Stimulated activated CD8-positive, alpha-beta memory T cell treated with anti-CD3 and anti-CD28 coated beads, Interleukin-4, amount 100 ng/mL, for 24 hours (primary cell): Measurements from ENCODE around the gene SHOX.

Experiments used
- DNase-seq: peaks from one replicate; pipeline ENCODE4 v3.0.0-alpha.2; 2020; ENCODE audit warnings: low read depth

SHOX gene

DNA sequence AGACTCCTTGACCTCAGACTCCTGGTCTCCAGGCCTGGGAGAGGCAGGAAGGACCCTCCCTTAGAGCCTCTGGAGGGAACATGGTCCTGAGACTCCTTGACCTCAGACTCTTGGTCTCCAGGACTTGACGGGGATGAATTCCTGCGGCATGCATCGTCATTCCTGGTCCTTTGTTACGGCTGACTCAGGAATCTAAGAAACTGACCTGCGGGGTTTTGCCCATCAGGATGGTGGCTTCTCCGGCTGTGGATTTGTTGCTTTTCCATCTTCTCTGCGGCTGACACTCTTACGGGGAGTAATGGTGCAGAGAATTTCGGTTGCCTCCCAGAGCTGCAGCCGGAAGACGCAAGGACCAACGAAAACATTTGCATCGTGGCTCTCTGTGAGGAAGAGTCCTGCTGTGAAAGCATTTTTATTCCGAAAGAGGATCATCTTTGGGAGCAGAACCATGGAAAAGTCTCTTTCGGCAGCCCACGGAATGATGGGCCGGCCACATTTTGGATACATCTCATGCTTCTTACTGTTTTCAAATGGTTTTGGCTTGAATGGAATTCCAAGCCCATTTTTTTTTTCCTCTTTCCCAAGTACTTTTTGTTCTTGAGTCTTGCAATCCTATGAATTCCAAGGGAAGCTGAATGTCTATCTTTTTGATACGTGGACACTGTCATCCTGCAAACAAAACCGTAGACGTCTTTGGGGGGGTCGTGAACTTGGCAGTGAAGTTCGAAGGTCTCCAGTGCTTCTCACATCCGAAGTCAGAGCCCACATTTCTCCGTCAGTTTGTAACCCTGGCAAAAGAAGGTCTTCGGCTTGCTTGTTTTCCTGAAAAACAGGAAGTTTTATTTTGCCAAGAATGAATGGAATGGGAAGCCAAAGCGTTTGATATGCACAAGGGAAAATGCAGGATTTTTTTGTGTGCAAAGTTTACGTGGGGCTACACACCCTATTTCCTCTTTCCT is 36.5 kb downstream of the SHOX start:
- no peak for DNase-seq

DNA sequence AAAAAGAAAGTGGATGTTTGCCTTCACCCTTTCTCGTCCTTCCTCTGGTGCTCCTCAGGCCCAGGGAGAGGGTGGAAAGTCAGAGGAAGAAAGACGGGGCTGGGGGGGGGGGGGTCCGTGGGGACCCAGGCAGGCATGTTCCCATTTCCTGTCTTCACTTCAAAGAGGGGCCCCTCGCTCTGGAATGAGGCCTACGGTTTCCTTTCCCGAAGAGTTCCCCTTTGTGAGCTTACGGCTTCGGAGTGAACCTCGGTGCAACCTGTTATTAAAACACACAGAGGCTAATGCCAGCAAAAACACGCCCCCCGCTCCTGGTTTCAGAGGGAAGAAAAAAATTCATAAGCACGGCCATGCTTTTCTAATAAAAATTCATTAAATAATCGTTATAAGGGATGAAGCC is 40.1 kb downstream of the SHOX start:
- no peak for DNase-seq

DNA sequence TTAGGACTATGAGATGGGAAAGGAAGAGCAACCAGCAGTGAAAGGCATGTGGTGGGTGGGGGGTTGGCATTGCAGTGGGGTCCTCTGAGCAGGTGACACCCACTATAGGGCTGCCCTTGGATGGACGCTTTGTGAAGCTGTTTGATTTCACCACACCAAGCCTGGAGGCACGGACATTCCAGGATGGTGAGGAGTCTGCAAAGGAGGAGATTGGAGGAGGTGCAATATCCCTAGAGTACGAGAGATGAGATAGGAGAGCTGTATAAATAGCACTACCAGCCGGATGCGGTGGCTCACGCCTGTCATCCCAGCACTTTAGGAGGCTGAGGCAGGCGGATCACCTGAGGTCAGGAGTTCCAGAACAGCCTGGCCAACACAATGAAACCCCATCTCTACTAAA is 42.3 kb downstream of the SHOX start:
- DNase-seq: no peak

DNA sequence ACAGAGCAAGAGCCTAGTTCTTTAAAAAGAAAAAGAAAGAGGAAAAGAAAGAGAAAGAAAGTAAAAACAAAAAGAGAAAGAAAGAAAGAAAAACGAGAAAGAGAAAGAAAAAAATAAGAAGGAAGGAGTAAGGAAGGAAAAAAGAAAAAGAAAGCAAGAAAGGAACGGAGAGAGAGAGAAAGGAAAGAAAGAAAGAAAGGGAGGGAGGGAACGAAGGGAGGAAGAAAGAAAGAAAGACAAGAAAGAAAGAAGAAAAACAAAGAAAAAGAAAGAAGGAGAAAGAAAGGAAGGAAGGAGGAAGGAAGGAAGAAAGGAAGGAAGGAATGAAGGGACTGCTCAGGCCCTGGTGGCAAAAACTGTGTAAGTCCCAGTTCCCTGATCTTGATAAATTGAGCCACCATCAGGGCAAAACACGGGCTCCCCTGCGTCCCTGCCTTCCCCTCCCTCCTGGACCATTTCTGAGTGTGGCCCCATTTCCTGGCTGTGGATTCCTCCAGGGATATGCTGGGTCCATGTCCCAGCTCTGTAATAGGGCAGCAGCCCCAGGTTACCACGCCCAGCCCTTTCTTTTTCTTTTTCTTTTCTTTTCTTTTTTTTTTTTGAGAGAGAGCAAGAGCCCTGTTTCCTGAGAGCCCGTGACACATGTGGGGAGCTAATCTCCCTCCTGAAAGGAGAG is 44.8 kb downstream of the SHOX start:
- no peak for DNase-seq

DNA sequence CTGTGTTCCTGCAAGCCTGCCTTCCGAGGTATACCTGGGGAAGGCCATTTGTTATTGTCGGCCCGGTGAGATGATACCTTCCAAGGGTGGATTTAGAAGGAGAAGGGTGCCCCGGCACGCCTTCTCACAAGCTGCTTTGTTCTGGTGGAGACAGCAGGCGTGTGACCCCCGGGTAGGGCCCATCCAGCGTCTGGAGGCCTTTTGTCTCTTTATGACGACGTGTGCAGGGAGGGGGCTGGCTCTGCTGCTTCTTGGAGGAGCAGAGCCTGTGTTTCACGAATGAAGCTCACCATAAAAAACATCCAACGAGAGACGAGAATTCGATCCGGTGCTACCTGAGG is 45.3 kb downstream of the SHOX start:
- no peak for DNase-seq

DNA sequence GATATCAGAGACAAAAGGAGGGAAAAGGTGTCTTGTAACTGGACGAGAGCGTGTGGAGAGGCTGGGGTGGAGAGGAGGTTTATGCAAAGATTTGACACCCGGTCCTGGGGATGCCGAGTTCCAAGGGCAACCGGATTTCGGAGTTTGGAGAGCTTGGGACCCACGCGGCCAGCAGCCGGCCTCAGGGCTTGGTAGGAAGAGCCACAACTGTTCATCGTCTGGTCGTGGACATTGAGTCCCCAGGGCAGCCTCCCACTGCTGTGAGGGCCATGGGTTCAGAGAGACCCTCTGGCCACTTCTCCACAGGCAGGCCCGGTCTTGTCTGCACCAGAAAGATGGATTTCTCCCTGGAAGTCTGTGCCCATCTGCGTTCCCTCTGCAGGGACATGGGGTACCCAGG is 46.8 kb downstream of the SHOX start:
- DNase-seq: no peak

DNA sequence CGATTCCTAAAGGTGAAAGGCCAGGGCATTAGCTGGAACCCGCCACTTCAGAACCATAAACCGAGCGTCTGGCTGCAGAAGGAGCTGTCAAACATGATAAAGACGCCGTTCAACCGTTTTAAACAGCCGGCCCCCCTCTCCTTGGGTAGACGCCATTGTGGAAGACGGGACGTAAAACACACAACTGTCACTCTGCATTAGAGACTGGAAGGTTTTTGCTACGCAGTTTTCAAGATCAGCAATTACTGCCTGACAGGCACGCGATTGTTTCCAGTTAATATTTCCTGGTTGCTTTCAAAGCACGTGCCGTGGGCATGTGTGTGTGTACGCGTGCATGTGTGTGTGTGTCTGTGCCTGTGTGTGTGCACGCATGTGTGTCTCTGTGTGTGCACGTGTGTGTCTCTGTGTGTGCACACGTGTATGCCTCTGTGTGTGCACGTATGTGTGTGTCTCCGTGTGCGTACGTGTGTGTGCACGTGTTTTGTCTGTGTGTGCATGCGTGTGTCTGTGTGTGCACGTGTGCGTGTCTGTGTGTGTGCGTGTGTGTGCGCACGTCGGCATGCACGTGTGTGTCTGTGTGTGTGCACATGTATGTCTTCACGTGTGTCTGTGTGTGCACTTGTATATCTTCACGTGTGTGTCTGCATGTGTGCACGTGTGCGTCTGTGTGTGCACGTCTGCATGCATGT is 48.8 kb downstream of the SHOX start:
- DNase-seq: no peak

DNA sequence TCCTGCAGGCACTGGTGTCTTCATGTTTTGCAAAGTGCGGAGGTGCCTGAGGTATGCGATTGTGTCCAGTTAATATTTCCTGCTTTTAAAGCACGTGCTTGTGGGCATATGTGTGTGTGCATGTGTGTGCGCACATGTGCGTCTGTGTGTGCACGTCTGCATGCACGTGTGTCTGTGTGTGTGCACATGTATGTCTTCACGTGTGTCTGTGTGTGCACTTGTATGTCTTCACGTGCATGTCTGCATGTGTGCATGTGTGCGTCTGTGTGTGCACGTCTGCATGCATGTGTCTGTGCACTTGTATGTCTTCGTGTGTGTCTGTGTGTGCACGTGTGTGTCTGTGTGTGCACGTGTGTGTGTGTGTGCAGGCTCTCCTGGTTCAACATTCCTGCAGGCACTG is 49.5 kb downstream of the SHOX start:
- DNase-seq: no peak

DNA sequence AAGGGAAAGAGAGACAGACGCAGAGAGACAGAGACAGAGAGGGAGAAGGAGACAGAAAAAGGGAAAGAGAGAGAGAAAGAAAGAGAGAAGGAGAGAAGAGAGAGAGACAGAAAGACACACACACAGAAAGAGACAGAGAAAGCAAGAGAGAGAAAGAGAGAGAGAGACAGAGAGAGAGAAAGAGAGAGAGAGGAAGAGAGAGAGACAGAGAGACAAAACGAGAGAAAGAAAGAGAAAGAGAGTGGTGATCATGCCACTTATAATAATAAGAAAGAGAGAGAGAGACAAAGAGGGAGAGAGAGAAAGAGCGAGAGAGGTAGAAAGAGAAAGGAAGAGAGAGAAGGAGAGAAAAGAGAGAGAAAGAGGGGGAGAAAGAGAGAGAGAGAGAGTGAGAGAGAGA is 51.4 kb downstream of the SHOX start:
- DNase-seq: no peak

DNA sequence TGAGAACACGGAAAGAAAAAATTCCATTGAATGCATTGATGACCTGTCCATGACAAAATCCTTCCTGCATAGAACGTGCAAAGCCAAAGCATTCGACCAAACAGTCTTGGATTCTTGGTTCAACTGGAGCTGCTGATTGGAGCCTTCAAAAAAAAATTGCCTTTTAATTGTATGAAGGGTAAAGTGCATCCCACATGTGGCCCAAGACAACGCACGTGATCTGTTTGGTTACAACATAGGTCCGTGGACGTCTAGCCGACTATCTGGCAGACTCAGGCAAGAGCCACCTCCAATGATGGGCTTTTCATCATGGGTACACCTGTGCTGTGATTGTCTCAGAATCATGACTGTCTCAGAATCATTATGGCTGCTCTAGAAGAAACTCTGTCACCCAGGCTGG is 52.3 kb downstream of the SHOX start:
- no peak for DNase-seq

DNA sequence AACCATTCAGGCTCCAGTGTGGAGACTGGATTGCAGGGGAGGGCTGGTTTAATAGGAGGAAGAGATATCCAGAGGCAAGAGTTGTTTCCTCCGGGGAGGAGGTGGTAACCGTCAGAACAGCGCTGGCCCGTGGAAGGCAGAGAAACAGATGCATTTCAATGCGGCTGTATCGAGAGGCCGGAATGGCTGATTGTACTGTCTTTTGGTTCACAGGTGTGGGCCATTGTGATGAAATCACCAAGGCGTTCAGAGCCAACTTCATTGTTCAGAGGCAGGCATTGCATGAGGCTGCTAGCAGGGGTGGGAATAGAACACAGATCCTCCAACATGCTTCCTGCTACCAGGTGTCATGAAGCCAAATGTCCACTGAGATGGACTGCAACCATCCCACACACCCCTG is 53.0 kb downstream of the SHOX start:
- DNase-seq: no peak

DNA sequence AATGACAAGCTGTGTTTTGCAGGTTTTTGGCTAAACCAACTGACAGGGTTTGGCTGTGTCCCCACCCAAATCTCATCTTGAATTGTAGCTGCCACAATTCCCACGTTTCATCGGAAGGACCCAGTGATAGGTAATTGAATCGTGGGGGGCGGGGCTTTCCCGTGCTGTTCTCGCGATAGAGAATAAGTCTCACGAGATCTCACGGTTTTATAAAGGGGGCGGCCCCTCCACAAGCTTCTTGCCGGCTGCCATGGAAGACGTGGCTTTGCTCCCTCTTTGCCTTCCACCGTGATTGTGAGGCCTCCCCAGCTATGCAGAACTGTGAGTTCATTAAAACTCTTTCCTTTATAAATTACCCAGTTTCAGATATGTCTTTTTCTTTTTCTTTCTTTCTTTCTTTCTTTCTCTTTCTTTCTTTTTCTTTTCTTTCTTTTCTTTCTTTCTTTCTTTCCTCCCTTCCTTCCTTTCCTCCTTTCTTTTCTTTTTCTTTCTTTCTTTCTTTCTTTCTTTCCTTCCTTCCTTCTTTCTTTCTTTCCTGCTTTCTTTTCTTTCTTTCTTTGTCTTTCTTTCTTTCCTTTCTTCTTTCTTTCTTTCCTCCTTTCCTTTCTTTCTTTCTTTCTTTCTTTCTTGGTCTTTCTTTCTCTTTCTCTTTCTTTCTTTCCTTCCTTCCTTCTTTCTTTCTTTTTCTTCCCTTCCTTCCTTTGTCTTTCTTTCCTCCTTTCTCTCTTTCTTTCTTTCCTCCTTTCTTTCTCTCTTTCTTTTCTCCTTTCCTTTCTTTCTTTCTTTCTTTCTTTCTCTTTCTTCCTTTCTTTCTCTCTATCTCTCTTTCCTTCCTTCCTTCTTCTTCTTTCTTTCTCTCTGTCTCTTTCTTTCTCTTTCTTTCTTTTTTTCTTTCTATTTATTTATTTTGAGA is 54.8 kb downstream of the SHOX start:
- DNase-seq: no peak

DNA sequence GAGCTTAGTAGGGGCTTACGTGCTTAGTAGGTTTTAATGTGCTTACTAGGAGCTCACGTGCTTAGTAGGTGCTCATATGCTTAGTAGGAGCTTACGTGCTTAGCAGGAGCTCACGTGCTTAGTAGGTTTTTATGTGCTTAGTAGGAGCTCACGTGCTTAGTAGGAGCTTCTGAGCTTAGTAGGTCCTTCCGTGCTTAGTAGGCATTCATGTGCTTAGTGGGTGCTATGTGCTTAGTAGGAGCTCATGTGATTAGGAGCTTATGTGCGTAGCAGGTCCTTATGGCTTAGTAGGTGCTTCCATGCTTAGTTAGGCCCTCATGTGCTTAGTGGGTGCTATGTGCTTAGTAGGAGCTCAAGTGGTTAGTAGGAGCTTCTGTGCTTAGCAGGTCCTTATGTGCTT is 59.4 kb downstream of the SHOX start:
- no peak for DNase-seq

DNA sequence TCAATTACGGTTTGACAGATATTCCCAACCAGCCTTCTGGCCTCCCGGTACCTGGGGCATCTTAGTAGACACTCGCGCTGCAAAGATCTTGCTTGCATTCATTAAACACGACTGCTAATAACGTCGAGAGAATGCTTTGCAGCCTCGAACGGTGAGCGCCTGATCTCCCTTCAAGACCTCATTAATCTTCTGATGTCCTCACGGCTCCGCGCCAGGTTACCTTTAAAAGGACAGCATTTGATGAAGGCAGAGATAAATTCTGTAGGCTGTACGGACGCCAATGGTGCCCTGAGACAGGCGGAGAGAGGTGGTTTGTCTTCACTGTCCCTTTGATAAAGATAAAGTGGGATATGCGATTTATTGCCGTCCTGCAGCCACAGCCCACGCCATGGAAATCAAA is 64.2 kb downstream of the SHOX start:
- no peak for DNase-seq

DNA sequence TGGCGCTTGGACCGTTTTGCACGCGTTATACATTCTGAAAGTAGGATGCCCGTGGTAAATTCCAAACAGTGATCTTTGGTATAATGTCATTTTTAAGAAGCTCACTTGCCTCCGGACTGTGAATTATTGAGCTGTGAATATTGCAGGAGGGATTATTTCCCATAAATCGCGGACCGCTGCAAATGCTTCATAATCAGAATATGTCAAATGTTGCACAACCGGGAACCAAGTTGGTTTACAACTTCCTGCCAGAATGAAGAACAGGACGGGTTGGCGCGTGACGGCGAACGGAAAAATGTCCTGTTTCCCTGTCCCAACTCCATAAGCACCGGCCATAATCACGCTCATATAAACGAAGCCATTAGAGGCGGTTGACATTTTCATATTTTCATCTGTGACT is 67.6 kb downstream of the SHOX start:
- no peak for DNase-seq

DNA sequence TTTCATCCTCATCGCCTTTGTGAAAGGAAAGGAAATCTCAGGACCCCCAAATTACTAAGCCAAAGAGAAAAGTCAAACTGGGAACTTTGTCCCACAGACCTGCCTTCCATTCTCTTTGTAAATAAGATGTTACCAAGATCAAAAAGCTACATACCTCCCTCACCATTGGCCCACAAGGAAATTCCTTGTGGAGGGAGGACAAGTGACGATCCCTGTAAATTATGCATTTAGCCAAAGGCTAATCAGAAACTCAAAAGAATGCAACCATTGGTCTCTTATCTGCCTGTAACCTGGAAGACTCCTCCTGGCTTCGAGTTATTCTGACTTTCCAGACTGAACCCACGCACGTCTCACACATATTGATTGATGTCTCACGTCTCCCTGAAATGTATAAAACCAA is 70.3 kb downstream of the SHOX start:
- no peak for DNase-seq

DNA sequence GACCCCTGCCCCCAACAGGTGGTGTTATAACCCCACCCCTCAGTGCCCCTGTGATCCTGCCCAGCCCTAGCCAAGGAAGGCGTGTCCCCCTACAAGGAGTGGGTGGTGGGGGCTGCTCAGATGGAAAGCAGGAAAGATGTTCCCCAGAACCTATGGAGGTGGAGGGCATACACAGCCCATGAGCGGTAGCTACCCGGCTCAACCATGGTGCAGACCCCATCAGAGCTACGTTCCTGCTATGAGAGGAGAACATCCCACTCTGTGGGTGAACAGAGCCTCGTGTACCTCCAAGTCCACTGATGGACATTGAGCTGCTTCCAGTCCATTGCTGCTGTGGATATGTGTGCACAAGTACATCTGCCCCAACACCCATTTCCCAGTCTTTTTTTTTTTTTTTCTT is 71.1 kb downstream of the SHOX start:
- DNase-seq: no peak

DNA sequence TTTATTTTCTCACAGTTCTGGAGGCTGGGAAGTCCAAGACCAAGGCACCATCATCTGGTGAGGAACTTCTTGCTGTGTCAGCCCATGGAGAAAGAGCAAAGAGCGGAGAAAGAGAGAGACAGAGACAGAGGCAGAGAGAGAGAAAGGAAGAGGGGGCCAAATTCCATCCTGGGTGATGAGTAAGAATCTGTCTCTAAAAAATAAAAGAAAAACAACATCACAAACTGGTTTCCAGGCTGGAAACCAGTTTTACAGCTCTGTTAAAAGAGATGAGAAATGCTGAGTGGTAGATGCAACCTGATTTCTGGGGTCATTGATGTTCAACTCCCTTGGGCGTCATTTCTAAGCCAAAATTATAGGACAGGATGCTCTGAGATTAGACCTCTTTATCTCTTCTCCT is 72.9 kb downstream of the SHOX start:
- DNase-seq: no peak

DNA sequence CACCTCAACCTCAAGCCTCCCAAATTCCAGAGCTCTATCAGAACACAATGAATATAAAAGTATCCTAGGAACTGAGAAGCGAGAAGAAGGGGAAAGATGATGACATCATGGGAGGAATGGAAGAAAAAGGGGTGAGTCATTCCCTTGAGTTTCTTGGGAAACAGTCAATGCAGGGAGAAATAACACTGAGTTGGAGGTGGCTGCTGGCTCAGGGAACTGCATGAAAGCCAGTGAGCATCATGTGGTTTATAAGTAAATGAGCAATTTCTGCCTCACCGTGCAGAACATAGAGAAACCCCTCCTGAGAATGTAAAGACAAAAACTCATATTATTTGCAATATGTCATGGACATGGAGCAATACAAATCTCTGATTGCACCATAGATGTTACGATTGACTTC is 73.3 kb downstream of the SHOX start:
- DNase-seq: no peak
